Stimulated activated CD4-positive, alpha-beta T cell treated with anti-CD3 and anti-CD28 coated beads, Interleukin-12 subunit alpha, Interleukin-12 subunit beta, amount 100 ng/mL, for 48 hours (primary cell): Measurements from ENCODE around the gene DENND2A.
"Not testable (repeated sequence)": the region's sequence is repeated elsewhere in the genome, so short reads cannot be mapped to it uniquely, and the experiment has no call there.

ENCODE experiments used
- DNase-seq, 3 donors: peaks; one replicate each; pipeline ENCODE4 v3.0.0-alpha.2; 2020; ENCODE audit warnings: low read depth in 2 of 3, low spot score in 1 of 3

Gene DENND2A

GRCh38 chr7:140646931-140647647 is 6.5 kb upstream of the DENND2A start:
- no peak for DNase-seq

DNA sequence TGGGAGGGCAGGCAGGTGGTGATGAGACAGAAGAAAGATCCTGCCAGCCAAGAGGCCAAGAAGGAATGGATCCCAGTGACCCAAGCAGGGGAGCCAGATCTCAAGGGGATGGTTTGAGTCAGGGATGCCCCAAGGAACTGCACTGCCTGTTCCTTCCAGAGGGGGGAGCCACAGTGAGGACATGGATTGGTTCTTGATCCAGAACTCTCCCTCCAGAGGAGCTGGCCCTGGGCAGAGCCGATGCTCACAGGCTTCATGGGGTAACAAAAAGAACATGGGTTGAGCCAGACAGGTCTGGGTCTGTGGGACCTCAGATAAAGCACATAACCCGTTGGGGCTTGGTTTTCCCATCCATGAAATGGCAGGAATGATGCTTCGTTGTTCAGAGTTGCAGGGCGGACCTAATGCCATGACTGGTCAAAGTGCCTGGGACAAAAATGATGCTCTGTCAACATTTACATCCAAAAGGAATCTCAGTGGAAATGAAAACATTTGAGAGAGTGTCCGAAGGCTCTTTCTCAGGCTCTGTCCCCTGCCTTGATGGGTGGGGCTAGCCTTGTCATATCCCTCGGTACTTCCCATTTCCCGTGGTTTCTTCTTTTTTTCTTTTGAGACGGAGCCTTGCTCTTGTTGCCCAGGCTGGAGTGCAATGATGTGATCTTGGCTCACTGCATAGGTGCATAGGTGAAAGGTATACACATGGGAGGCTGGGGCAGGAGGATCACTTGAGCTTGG is 4.7 kb upstream of the DENND2A start:
- DNase-seq = no peak

GRCh38 chr7:140644761-140645160 is 4.1 kb upstream of the DENND2A start:
- not testable (repeated sequence) for DNase-seq

DNA sequence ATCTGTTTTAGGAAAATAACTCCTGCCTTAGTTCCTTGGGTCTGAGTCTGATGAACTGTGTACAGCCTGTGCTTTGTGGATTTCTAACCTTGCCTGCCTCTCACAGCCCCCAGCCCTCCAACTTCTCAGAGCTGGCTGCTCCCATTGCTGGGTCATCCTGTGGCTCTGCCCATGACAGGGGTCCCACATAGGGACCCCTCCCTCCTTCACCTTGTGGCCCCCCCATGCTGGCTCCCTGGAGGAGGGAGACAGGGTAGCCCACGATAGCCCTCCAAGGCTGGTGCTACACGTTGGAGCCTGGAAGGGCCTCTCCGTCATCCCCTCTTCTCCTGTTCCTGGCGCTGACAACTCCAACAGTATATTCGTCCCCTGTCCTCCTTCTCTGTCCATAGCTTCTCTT is 2.8 kb upstream of the DENND2A start:
- no peak for DNase-seq

GRCh38 chr7:140641524-140642195 is 1.0 kb upstream of the DENND2A start:
- no peak for DNase-seq

- no peak for DNase-seq
These were observed 464 bp downstream of the DENND2A start for GRCh38 chr7:140640060-140640637.

DNA sequence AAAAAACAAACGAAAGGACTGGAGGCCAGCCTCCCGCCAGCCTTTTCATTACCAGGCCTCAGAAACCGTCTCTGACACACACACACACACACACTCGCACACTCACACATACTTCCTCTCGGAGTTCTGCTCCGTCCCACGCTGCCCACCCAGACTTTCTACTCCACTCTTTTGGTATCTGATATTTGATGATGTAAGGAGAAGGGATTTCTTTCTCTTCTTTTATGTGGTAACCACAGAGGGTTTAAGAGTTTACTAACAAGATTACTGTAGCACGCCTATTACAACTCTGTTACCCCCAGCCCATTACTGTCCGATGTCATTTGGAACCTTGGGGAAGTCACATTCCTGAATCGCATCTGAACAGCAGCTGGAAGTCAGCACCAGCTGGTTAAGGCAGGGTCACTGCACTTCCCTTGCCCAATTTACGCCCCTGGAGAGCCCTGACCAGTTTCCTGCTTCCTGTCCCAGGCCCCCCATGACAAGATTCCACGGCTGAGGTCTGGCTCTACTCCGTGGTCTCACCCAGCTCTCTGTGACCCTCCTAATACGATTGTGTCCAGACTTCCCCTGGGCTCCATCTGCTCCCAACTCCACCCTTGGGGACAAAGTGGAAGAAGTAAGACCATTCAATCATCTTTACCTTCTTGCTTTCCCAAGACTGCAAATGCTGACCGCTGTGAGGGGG is 1.1 kb downstream of the DENND2A start:
- no peak for DNase-seq

GRCh38 chr7:140638173-140638791 is 2.3 kb downstream of the DENND2A start:
- DNase-seq = no peak

- DNase-seq = no peak
These were observed 3.2 kb downstream of the DENND2A start for GRCh38 chr7:140637400-140637799.

DNA sequence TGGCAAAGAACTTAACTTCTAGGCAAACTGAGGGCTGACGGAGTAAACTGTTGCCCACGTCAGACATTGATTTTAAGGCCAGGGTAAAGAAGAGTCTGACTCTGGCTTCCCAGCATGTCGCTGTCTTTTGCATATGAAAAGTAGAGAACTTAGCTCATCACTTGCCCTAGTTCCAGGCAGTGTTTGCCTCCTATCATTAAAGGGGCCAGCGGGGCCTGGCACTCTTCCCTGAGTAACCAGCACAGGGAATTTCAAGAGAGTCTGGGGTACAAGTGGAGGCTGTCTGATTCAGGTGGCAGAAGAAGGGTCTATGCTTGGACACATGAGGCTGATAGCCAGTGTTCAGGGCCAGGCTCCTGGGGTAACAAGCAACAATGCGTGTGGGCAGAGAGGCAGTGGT is 4.8 kb downstream of the DENND2A start:
- DNase-seq = no peak

- no peak for DNase-seq
These were observed 5.3 kb downstream of the DENND2A start for GRCh38 chr7:140635345-140635744.

- no peak for DNase-seq
These were observed 9.0 kb downstream of the DENND2A start for GRCh38 chr7:140631602-140632001.

DNA sequence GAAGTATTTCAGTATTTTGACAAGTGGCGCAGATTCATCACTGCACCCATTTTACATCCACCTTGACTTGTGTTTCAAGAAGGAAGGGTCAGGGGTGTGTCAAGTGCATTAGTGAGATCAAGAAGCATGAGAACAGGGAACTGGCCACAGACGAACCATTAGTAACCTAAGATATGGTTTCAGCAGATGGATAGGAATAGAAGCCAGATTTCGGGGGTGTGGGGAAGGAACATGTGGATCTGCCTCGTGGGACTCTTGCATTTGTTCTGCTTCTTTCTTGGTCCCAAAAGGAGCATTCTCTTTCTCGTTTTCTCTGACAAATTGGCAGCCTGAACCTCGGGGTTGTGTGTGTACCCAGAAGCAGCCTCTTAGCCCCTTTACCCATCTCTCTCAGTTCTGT is 9.6 kb downstream of the DENND2A start:
- no peak for DNase-seq

GRCh38 chr7:140625908-140626868 is 14.4 kb downstream of the DENND2A start:
- DNase-seq = no peak

DNA sequence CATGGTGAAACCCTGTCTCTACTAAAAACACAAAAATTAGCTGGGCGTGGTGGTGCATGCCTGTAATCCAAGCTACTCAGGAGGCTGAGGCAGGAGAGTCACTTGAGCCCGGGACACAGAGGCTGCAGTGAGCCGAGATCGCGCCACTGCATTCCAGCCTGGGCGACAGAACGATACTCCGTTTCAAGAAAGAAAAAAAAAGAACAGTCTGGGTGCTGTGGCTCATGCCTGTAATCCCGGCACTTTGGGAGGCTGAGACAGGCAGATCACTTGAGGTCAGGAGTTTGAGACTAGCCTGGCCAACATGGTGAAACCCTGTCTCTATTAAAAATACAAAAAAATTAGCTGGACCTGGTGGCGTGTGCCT is 15.4 kb downstream of the DENND2A start:
- DNase-seq = not testable (repeated sequence)

DNA sequence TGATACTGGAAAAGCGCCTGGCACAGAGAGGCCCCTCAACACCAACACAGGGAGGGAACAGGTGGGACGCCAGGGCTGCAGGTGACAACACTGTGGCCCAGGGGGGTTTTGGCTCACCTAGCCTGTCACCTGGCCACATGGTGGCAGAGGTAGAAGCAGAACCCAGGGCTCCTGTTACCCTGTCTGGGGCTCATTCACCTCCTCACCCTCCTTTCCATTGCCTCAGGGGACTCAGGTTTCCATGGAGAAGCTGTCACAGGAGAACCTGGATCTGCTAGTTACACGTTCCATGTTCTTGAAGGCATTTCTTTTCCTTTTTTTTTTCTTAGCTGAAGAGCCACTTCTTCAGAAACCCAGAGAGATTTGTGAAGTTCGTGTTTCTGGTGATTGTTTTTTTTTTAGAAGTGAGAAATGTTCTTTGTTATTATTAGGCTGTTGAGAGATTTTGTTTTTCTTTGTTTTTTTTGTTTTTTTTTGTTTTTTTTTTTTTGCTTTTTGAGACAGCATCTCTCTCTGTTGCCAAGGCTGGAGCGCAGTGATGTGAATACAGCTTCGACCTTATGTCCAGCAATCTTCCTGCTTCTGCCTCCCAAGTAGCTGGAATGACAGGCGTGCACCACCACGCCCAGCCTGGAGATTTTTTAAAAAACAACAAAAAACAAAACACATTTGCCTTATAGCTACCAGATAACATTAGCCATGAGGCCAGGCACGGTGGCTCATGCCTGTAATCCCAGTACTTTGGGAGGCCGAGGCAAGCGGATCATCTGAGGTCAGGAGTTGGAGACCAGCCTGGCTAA is 16.0 kb downstream of the DENND2A start:
- no peak for DNase-seq

DNA sequence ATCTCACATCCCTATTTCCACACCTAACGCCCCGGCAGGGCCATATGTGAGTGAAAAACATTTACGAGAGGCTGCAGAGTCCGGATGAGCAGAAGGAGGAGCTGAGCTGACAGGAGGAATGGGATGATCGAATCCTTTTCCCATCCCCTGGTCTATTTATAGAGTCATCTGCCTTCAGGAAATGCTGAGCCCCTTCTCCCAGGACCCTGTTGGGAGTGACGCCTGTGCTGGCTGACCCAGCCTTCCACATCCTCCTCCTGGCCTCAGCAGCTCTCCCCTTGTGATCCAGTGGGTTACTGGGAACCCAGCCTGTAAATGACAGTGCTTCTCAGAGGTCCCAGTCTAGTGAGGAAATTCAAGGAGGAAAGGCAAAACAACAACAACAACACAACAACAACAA is 16.6 kb downstream of the DENND2A start:
- no peak for DNase-seq

- DNase-seq = no peak
These were observed 19.1 kb downstream of the DENND2A start for GRCh38 chr7:140621401-140622021.
